HG03025 (cell line): ENCODE results near the gene PYGB.

Source experiments
- ATAC-seq: cut with Tn5 transposase; IDR thresholded peaks from one replicate; pipeline ENCODE4 v1.9.1; 2021; ENCODE audit warnings: mild to moderate bottlenecking, moderate library complexity; ENCODE audit not compliant: unreplicated experiment, low FRiP score

Gene PYGB

DNA sequence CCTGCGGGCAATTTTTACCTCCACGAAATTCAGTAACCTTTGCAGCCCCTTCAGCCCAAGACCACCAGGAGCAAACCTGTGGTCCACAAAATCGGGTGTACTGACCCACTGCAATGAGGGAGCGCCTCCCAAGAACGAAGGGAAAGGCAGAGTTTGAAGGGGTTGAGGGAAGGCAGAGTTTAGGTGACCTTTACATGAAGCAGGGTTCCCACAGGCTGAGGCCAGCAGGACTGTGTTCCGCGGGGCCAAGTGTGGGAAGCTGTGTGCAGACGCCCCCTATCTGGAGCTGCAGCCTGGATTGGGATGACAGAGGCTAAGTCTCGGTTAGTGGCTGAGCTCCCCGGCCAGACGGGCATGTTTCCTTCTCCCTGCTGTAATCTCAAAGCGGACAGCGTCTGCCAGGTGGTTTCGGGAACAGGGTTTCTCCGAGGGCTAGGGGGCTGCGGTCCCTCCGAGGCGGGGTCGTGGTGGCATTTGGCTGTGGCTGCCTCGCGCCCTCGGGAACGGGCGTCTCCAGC, 826 bp upstream of the PYGB start:
- no peak for ATAC-seq

DNA sequence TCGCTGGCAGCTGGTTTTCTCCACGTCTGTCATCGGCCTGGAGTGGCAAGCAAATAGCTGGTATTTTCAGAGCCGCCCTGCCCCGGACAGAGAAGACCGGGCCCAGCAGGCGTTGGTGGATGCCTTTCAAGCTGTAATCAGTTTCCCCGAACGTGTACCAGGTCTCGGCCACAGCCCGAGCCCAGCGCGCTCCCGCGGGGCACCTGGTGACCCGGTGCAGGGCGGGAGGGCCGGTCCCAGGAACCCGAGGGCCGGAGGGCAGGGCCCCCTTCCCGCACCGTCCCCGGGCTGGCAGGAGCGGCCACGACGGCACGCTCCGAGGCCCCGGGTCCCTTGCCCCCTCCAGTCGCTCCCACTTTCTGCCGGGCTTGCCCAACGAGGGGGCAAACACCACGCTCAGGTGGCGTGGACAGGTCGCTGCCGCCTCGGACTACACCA, 348 bp upstream of the PYGB start:
- ATAC-seq, result peak; percentile 37

- peak; percentile 1 for ATAC-seq
Measured at GRCh38 chr20:25248786-25249172, 894 bp downstream of the PYGB start.

DNA sequence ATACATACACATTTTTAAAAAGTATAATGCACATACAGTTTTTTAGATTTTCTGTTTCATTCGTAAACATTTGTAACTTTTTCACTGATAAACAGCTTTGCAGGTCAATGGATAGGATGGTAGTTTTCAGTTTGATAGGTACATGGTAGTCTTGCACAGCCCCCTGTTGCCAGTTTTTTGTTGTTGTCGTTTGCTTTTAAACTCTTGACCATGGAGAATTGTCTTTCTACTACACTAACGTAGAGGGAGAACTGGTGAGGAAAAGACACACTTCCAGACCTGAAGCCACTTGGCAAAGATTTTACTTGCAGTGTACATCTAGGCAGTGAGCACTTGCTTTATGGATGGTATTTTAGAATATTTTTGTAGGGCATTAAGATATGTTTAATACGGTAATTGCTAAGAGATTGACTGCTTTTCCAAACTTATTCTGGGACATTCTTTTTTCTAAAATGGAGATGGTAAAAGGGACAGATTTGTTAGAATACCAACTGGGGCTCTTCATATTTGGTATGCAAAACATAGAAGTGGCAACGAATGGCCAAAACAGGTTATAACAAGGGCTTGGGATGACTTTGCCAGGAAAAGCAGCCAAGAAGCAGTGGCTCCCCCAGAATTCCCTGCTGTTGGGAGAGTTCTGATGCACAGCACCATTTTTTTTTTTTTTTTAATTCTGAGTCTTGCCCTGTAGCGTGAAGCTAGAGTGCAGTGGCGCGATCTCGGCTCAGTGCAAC, 1.5 kb downstream of the PYGB start:
- ATAC-seq, result no peak

DNA sequence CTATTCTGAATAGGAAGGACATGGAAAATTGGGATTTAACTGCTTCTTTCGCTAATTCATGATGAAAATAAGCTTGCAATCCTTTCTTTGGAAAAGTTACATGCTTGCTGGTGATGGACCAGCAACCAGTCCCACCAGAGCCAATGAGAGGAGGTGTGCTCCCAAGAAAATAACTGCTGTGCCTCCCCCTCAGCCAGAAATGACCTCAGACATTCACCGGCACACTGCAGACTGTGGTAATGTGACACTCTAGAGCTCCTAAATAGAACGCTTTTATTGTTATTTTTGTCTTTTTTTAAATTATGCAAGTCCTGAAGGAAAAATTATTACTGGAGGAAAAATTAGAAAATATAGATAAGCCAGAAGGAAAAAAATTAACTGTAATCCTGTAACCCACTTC, 2.6 kb downstream of the PYGB start:
- no peak for ATAC-seq

GRCh38 chr20:25251019-25251418, 3.1 kb downstream of the PYGB start:
- no peak for ATAC-seq

- ATAC-seq, result no peak
Measured at GRCh38 chr20:25251558-25251957, 3.7 kb downstream of the PYGB start.

DNA sequence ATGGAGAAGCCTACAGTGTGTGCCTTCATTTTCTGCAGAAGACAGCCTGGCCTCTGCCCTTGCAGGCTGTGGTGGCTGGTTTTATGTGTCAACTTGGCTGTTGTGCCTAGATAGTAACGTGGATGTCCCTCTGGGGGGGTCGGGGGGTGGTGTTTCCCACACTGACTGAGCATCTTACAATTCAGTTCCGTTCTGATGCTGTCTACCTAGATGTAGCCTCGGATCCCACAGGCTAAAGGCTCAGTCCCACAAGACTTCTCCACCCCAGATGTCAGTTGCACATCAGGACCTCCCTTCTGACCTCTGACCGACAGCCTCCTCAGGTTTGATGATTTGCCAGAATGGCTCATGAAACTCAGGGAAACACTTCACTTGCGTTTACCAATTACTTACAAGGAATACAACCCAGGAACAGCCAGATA, 4.4 kb downstream of the PYGB start:
- no peak for ATAC-seq

DNA sequence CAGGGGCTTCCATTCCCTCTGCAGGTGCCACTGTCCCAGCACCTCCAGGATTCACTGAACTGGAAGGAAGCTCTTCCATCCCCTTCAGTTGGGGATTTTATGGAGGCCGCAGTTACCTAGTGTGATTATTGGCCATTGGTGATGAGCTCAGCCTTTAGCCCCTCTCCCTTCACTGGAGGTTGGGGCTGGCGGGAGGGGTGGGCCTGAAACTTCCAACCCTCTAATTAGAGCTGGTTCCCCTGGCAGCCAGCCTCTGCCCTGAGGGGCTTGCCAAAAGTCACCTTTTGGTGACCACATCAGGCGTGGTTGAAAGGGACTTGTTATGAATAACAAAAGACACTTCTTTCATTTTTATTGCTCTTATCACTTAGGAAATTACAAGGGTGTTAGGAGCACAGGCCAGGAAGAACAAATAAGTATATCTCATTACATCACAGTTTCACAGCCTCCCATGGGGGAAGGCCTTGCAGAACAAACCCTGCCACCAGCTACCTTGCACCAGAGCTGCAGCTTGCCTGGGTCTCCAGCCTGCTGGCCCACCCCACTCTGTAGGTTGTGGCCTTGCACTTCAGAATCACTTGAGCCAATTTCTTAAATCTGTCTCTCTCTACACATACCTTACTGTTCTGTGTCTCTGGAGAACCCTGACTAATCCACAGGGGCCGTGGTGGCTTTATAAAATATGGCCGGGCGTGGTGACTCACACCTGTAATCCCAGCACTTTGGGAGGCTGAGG, 5.0 kb downstream of the PYGB start:
- ATAC-seq, result no peak

DNA sequence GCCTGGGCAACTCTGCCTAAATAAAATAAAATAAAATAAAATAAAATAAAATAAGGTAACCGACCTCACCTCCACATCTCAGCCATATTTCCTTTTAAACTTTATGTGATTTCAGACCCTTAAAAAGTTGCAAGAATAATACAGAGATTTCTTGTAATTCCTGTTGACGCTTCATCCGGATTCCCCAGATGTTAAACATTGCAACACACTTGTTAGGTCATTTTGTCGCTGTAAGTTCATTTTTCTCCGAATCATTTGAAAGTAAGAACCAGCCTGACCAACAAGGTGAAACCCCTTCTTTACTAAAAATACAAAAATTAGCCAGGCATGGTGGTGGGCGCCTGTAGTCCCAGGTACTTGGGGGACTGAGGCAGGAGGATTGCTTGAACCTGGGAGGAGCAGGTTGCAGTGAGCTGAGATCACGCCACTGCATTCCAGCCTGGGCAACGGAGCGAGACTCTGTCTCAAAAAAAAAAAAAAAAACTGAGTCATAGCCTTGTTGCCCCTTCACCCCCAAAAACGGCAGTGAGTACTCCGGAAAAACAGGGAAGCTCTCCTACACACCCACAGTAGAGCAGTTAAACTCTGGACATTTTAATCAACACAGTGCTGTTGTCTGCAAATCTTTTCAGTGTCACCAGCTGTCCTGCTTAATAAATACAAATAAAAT, 5.9 kb downstream of the PYGB start:
- ATAC-seq, result no peak

GRCh38 chr20:25254571-25254970, 6.7 kb downstream of the PYGB start:
- no peak for ATAC-seq

DNA sequence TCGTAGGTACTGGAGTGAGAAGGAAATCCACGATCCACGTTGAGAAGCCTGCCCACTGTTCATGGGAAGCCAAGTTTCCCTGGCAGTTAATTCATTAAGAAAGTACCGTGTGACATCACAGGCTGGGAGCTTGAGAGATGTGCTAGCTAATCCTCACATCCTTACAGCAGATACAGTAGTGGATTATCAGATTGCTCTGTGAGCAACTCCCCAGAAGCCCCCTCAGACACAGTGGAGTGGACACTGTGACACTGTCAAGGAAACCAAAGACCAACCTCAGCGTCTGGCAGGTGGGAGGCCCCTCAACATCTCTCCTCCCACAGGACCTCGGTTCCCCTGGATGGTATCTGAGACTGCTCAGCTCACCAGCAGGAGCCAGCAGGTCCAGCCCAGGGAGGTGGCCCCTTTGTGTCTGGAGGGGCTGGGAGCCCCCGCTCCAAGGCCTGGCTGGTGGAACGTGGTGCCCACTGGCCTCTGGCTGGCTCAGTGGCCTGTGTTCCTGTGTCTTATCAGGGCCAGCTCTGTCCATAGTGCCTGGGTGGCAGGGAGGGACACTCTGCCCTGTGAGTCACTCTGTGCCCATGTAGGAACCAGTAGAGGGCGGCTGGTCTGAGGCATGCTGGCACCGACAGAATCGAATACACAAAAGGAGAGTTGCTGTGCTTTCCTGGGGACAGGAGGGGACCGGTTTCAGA, 7.2 kb downstream of the PYGB start:
- no peak for ATAC-seq

- ATAC-seq, result no peak
Measured at GRCh38 chr20:25256226-25256859, 8.5 kb downstream of the PYGB start.

GRCh38 chr20:25257130-25257529, 9.2 kb downstream of the PYGB start:
- no peak for ATAC-seq

GRCh38 chr20:25257756-25258475, 10.0 kb downstream of the PYGB start:
- no peak for ATAC-seq

DNA sequence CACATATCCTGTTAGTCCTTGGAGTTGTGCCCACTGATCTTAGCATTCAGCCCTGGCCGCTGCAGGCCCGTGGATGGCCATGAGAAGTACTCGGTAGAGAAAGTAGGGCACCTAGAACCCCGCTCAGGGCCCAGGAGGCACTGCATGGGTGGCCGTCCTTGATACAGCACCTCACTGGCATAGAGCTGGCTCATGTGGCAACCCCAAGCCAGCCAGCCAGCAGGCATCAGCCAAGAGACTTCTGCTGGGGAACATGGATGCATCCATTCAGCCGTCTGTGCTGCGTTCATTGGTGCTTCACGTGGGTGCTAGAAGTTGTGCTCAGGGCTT, 10.6 kb downstream of the PYGB start:
- ATAC-seq, result no peak

DNA sequence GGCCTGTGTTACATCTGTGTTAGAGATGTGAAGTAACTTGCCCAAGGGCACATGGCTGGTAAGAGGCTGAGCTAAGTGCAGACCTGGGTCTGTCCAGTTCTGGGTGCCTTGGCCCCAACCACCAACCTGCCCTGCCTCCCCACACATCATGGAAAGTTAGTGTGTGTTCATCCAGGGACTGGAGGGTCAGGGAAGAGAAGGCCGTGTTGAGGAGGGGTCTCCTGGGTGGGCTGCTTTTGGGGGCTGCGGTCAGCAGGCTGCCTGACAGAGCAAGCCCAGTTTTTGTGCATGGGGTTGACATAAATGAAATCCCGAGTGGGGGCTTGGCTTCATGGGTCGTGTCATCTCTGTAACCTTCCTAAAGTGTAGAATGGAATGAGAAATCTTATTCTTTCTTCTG, 10.9 kb downstream of the PYGB start:
- ATAC-seq, result no peak

DNA sequence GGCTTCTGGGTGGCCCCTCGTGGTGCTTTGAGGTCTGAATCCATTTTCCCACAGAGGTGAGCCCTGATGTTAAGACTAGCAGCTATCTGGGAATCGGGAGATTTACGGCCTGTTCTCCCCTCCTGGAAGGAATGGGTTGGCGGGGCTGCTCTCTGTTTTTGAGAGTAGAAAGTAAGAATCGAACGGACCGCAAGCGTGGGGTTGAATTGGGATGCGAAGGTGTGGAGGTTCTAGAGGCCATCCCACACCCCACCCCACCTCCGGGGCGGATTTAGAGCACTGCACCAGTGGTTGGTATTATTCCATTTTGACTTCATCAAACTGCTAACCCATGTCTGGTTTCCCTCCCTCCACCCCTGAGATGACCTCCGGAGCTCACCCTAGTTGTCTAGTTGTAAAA, 11.5 kb downstream of the PYGB start:
- ATAC-seq, result no peak

DNA sequence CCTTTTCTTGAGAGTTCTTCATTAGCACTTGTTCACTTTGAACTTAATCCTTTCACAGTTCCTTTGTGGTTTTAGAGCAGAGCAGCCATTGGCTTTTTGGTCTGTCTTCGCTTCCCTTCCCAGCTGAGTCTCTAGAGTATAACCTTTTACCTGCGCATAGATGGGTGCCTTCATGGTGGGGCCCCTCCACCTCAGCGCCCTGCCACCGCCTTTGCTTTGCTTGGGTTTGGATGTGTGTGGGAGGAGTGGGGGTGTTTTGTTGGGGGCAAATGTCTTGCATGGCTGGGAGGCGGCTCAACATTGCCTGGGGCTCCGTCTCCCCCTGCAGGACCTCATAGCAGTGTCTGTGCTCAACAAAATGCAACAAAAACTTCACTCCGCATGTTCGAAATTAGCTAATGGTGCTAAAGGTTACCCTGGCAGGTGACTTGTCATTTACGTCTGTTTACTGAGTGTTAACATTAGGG, 11.9 kb downstream of the PYGB start:
- ATAC-seq, result no peak
